GOT3 (cell line): ENCODE data around the gene TMEM208.
A peak's percentile ranks its signal among the peaks of the same experiment; 100 is the strongest.

Experiments used
- DNase-seq: peaks from one replicate; lab custom pipeline; 2025; ENCODE audit warnings: mixed read lengths; lab: John Stamatoyannopoulos, UW

TMEM208 gene

DNA sequence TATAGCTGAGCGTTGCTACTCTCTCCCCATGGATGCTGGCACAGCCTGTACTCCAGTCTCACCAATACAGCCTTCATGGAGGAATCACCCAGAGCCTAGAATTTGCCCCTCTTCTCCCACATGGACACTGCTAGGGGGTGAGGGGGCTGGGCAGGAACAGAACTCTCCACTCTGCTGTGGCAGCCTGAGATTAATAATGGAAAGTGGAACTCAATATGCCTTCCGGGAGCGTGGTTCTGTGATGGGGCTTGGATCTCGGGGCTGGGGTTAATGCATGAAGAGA is 23.1 kb downstream of the TMEM208 start:
- DNase-seq = no peak

DNA sequence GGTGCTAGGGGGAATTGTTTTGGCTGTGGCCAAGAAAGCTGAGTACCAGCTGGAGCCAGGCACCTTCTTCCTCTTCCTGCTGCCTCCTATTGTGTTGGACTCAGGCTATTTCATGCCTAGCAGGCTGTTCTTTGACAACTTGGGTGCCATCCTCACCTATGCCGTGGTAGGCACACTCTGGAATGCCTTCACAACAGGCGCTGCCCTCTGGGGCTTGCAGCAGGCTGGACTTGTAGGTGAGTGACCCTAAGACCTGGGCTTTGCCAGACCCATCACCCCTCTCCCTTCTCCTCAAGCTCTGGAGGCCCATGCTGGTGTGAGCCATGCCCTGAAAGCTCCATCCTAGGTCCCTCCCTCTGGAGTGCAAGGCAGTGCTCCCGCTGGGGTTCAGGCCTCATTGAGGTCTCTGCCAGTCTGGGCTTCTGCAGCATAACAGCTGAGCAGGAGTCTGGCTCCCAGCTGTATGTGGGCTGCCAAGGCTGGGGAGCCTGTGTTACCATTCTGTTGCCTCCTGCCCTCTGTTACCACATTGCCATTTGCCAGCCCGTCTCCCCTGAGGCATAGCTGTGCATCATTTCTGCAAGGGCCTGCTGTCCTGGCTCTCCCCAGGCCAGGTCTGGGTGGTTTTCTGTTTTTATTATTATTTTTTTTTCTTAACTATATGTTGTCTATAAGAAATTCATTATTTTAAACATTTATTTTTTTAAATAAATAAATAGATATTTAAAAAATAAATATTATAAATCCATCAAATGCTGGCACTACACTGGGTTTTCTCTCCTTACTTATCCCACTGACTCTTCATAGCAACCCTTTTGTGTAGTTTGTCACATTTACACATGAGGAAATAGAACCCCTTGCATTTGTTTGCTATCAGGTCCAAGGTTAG is 25.9 kb downstream of the TMEM208 start:
- no peak for DNase-seq

DNA sequence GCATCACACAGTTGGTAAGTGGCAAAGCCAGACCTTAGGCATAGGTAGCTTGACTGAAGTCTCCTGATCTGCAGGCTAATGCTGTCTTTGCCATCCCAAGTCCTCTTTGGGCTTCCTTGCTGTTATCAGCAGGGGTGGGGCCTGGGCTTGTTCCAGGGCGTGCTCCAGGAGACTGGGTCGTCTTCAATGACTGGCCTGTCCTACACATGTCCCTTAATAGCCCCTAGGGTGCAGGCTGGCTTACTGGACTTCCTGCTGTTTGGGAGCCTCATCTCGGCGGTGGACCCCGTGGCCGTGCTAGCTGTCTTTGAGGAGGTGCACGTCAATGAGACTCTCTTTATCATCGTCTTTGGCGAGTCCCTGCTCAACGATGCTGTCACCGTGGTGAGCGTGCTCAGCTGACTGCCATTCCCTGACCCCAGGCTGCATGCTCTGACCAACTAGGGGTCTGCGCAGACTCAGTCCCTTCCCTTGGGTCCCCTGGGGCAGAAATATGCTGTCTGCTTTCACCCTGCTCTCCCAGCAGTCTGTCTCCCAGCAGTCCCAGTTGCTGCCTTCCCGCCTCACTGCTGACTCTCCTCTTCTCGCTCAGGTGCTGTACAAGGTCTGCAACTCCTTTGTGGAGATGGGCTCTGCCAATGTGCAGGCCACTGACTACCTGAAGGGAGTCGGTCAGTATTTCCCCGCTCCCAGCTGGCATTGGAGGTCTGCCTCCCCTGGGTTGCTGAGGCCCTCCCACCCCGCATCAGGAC is 28.0 kb downstream of the TMEM208 start:
- DNase-seq = no peak

DNA sequence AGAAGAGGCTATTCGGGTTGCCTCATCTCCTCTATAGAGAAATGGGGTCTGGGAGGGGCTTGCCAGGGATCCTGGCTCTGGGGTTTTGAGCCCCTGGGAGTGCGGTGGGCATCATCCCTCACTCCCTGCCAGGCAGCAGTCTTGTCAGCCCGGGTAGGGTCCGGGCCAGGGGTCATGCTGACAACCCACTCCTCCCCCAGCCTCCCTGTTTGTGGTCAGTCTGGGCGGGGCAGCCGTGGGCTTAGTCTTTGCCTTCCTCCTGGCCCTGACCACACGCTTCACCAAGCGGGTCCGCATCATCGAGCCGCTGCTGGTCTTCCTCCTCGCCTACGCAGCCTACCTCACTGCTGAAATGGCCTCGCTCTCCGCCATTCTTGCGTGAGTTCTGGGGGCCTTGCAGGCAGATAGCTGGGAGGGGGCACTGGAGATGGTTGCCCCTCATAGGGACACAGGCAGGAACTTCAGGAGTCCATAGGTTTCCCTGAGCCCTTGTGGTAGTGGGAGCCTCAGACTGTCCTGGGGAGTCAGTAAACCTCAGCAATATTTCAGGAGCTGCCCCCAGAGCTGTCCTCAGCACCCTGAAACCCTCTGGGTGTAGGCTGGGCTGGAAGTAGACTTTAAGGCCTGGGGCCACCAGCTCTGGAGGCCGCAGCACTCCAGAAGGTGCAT is 28.8 kb downstream of the TMEM208 start:
- DNase-seq = no peak

DNA sequence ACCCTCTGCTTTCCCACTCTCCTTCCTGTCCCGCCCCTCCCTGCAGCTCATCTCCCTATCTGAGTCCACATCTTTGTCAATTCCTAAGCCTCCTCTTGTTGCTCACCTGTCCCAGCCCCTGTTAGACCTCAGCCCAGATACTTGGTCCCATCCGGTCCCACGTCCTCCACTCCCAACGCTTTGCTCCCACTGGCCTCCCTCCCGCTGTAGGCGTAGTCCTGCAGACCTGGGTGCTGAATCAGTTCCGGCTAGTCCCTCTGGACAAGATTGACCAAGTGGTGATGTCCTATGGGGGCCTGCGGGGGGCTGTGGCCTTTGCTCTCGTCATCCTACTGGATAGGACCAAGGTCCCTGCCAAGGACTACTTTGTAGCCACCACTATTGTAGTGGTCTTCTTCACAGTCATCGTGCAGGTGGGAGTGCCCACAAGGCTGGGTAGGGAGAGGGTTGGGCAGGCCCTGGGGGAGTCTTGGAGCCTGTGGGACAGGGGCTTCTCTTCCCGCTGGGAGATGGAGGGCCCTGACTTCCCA is 29.8 kb downstream of the TMEM208 start:
- no peak for DNase-seq

DNA sequence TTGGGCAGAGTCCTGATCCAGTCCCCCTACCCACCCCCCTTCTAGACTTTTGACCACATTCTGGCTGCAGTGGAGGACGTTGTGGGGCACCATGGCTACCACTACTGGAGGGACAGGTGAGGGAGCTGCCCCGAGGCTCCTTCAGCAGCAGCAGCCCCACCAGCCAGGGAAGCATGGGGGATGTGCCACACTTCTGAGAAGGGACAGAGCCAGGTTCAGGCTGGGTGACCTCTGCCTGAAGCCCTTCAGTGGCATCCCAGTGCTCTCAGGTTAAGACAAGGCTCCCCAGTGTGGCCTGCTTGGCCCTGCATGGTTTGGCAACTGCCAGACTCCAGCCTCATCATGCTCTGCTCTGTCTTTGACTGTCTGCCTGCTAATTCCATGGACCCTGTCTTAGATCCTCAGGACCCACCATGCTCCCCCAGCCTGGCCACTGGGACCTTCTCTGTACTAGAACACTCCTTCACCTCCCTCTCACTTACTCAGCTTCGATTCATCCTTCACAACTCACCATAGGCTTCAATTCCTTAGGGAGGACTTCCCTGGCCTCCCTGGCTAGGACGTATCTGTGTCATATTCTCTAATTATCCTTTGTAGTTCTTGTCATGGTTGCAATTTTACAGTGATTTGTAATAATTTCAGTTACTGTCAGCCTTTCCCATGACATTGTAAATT is 30.7 kb downstream of the TMEM208 start:
- no peak for DNase-seq

DNA sequence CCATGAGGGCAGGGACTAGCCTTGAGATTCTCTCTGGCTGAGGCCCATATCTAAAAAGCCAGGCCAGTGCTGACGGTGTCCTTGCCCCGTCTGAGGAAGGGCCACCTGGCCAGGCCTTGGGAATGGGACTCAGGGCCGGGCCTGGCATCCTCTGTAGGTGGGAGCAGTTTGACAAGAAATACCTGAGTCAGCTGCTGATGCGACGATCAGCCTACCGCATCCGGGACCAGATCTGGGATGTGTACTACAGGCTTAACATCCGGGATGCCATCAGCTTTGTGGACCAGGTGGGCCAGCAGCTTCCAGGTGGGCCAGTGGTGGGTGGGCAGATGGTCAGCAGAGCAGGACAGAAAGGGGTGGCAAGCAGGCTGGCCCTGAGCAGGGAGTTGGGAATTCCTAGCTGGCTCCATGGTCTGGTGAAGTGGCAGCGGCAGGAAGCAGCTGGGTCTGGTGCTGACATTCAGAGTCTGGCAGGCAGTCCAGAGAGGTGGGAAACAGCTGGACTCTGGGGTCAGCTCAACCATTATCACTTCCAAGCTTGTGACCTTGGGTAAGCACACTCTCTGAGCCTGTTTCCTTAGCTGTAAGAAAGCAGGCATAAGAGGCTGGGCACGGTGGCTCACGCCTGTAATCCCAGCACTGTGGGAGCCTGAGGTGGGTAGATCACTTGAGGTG is 31.4 kb downstream of the TMEM208 start:
- DNase-seq = no peak

DNA sequence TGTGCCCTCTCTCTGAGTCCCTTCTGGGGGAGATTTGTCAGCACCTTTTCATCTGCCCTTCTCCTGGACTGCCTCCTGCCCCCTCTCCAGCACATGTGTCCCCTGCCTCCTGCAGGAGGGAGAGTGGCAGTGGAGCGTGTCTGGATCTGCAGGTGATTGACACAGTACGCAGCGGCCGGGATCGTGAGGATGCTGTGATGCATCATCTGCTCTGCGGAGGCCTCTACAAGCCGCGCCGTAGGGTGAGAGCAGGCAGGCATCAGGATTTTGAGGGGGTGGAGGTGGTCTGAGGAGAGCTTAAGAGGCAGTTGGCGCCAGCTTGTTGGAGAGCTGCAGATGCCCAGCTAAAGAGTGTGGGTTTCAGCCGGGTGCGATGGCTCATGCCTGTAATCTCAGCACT is 32.8 kb downstream of the TMEM208 start:
- no peak for DNase-seq

DNA sequence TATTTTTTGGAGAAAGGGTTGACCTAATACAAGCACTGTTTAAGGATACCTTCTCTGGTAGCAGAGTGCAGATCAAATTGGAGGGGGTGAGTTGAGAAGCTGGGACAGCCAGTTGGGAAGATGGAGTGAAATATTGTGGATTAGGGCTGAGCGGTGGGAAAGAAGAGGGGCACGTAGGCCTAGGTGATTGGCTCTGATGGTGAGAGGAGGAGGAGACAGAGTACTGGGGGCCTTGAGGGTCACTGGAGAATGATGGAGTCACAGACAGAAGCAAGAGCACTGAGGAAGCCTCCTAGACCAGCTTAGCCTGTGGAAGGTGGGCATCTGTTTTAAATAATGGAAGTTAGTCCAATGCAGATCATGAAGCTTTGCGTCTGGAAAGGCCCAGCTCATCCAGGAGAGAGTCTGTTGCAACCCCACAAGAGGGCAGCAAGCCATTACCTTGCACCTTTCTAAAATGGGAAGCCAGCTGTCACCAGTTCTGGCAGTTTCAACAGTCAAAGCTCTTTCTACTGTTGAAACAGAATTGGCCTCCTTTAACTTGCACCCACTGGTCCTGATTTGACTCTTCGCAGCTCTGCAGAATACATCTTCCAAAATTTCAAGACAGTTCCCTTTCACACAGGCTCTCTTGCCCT is 33.6 kb downstream of the TMEM208 start:
- DNase-seq = no peak

DNA sequence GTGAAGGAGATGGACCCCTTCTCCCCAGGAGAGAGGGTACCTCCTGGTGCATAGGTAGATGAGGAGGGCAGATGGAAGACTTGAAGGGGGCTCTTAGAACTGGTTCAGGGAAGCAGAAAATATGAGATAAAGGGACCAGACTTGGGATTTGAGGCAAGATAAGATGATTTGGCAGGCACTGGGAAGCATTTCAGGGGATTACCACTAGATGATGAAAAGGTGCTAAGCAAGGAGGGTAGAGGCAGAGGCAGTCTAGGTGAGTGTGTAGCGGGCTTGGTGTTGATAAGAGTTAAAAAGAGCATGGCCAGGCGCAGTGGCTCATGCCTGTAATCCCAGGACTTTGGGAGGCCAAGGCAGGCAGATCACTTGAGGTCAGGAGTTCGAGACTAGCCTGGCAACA is 36.3 kb downstream of the TMEM208 start:
- DNase-seq = no peak

DNA sequence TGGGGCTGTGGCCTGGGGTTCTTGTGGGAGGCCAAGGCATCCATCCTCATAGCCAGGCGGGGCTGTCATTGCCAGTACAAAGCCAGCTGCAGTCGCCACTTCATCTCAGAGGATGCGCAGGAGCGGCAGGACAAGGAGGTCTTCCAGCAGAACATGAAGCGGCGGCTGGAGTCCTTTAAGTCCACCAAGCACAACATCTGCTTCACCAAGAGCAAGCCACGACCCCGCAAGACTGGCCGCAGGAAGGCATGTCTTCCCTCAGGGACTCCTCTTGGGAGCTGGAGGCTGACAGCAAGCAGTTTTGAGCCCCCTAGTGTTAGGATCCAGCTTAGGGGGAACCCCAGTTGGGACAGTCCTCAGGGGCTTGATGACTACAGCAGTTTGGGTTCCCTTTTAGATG is 37.3 kb downstream of the TMEM208 start:
- DNase-seq = no peak

DNA sequence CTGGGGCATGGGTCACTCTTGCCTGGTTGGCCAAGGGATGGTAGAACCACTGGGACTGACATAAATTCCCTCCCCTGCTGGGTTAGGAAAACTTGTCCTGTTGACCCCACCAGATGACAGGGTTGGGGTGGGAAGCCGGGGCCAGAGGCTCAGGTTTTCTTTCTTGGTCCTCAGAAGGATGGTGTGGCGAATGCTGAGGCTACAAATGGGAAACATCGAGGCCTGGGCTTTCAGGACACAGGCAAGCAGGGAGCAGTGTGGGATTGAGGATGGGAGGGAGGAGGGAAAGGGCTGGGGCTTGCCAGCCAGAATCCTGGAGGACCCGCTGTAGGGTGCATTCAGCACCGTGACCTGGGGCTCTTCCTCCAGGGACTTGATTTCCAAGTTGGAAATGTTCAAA is 37.9 kb downstream of the TMEM208 start:
- DNase-seq = no peak

DNA sequence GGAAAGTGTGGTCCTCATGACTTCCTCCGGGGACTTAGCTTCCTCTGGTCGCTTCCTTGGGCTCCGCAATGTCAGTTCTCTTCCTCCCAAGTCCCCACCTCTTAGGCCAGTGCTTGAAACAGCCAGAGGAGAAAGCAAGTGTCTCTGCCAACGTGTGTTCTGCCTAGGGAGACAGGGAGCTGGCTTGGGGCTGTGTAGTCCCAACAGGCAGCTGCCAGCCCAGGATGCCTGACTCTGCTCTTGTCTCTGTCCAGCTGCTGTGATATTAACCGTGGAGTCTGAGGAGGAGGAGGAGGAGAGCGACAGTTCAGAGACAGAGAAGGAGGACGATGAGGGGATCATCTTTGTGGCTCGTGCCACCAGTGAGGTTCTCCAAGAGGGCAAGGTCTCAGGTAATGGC is 38.9 kb downstream of the TMEM208 start:
- no peak for DNase-seq

DNA sequence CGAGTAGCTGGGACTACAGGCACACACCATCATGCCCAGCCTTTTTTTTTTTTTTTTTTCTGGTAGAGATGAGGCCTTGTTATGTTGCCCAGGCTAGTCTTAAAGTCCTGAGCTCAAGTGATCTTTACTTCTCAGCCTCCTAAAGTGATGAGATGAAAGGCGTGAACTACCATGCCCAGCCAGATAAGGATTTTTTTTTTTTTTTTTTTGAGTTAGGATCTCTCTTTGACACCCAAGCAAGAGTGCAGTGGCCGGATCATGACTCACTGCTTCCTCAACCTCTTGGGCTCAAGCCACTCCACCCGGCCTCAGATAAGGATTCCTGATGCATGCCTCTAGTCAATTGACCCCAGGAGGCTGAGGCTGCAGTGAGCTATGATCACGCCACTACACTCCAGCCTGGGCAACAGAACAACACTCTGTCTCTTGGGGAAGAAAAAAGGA is 41.2 kb downstream of the TMEM208 start:
- peak; percentile 44 for DNase-seq

DNA sequence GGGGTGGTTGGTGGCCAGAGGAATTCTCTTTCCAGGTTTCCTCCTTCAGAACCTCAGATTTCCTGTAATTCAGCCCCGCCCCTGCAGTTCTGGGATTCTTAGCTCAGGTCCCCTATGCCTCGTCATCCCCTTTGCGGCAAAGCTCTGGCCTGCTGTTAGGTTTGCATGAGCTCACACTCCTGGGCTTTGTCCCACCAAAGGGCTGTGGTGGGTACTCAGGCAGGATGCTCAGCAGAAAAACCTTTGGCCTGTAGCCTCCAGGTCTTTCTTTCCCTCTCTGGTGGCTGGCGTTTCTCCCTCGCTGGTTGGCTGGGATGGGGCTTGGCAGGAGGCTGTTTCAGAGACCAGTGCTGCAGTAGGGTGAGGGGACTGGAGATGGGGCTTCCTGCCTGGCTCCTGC is 42.8 kb downstream of the TMEM208 start:
- DNase-seq = peak; percentile 36

DNA sequence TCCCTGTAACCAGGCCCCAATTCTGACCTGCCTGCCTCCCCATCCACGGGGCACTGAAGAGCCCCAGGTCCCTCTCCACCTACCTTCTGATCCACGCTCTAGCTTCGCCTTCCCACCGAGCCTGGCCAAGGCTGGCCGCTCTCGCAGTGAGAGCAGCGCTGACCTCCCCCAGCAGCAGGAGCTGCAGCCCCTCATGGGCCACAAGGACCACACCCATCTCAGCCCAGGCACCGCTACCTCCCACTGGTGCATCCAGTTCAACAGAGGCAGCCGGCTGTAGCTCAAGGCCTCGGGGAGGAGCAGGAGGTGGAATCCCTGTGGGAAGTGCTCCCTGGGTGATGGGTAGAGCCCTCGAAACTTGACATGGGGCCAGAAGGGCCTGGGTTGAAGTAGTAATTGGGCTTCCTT is 44.0 kb downstream of the TMEM208 start:
- DNase-seq = no peak

DNA sequence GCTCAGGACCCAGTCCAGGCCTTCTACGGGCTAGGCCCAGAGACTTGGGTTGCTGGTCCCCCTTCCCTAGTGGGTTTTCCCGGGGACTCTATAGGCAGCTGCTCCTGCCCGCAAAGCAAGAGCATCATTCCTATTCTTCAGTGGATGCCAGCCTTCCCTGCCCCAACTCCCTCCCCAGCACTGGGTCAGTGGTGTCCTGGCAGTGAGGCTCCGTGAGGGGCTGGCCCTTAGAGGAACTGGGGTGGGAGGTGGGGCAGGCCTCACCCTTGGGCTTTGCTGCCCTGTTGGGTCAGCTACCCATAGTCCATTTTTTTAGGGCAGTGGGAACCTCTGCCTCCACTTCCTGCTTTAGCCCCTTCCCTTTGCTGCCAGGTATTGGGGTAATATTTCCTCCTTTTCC is 44.5 kb downstream of the TMEM208 start:
- no peak for DNase-seq

DNA sequence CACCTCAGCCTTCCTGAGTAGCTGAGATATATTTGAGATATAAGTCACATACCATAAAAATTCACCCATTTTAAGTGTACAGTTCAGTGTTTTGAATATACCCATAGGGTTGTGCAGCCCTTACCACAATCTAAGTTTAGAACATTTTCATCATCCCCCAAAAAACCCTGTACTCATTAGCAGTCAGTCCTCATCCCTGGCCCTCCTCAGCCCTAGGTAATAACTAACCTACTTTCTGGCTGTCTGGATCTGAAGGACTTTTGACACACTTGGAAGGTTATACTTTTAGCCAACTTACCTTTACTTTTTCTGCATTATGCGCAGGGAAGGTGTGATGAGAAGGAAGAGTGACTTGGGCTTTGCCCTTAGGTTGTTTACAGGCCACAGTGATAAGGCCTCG is 48.4 kb downstream of the TMEM208 start:
- no peak for DNase-seq

DNA sequence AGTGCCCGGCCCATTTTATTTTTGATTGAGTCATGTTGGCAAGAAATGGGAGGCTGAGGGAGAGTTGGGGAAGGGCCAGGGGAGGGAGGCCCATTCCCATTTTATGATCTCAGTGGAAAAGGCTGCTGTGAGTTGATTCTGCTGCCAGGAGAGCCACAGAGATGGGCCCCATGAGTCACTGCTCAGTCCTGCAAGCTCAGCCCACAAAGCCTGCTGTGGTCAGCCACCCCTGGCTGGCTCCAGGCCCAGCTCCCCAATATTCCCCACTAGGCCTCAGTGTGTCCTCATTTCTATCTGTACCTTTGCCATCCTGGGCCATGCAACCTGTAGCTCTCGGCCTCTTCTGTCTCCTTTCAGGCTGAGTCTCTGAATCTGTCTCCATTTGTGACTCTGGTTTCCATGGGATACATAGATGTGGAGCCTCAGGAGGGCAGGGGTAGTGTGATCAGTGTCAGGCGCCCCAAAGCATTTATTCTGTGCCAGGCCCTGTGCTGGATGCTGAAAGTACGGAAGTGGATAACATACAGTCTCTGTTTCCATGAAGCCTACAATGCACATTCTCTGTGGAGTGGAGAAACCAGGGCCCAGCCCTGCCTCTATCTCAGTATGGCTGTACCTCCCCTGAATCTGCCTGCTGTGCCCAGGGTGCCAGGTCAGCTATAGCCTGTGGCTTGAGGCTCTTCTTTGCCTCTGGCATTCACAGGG is 50.5 kb downstream of the TMEM208 start:
- peak; percentile 80 for DNase-seq

DNA sequence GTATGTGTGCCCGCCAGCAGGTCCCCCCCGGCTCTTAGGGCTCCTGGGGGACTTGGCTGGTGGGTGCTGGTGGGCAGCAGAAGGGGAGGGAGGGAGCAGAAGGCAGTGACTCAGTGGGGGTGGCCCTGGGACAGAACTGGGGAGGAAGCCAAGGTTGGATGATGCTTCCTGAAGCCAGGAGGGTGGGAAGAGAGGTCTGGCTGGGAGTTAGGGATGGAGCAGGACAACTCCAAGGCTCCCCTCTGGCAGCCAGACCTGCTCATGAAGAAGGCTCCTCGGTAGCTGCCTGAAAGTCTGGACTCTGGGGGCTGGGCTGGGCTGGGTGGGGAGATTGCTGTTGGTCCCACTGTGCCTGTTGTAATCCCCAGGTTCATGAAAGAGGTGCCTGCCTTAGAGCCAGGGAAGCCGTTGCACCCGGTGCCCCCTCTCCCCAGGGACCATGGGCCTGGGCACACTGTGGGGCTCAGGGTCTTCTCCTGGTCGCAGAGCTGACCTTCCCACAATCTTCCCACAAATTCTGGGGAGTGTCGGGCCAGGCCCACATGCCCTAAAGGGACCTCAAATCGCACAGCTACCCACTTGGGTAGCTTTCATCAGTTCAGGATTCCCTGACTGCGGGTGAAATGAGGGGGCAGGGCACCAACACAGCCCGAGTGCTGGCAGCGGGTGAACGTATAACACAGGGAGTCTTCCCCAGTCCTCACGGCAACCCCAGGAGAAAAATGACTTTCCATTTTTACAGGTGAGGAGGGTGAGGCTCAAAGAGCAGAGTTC is 51.3 kb downstream of the TMEM208 start:
- DNase-seq = peak; percentile 47
